Natural killer cell (primary cell): ENCODE data around the gene DLGAP4. TPM values are rescaled to one million over a fixed set of nuclear protein-coding genes. Genes with fewer than 3 reads are reported as not detected.

ENCODE experiments used
- ATAC-seq, 3 donors: fragments of 150-1000 bp in 2 of 3; fragments of 200-7000 bp in 1 of 3; cut with Tn5 transposase; 1 replicate in 1 of 3; 2 replicates in 2 of 3; pipeline ENCODE4 v1.10.0; 2021; ENCODE audit warnings: mild to moderate bottlenecking in 2 of 3, moderate library complexity in 2 of 3
- DNase-seq, 2 donors: peaks; one replicate each; pipeline versions ENCODE4 v3.0.0 to v3.0.0-alpha.2; 2013 to 2021; ENCODE audit warnings: mixed read lengths in 1 of 2
- H3K27ac ChIP-seq: one replicate; pipeline ENCODE4 v1.5.1; 2013; ENCODE audit warnings: mild to moderate bottlenecking, low read length
- H3K27me3 ChIP-seq: one replicate; pipeline ENCODE4 v1.6.1; 2013; ENCODE audit warnings: low read length; ENCODE audit not compliant: control insufficient read depth, insufficient read depth
- H3K36me3 ChIP-seq: one replicate; pipeline ENCODE4 v1.6.1; 2013; ENCODE audit warnings: low read length; ENCODE audit not compliant: control insufficient read depth, insufficient read depth
- H3K4me1 ChIP-seq: one replicate; pipeline ENCODE4 v1.6.1; 2013; ENCODE audit warnings: low read length; ENCODE audit not compliant: control insufficient read depth, insufficient read depth
- H3K4me3 ChIP-seq: one replicate; pipeline ENCODE4 v1.5.1; 2013; ENCODE audit warnings: low read length
- H3K9me3 ChIP-seq: one replicate; pipeline ENCODE4 v1.6.1; 2013; ENCODE audit warnings: low read length; ENCODE audit not compliant: control insufficient read depth, insufficient read depth
- H3K27ac Mint-ChIP-seq, 2 donors: one replicate each; pipeline ENCODE4 v1.8.0; 2022; ENCODE audit warnings: mild to moderate bottlenecking in 2 of 2, mixed read lengths in 2 of 2, moderate library complexity in 1 of 2
- H3K27me3 Mint-ChIP-seq, 2 donors: one replicate each; pipeline ENCODE4 v1.8.0; 2022; ENCODE audit warnings: low read depth in 2 of 2, mixed read lengths in 2 of 2
- H3K36me3 Mint-ChIP-seq: one replicate; pipeline ENCODE4 v1.8.0; 2022; ENCODE audit warnings: mixed read lengths
- H3K4me1 Mint-ChIP-seq, 2 donors: one replicate each; pipeline ENCODE4 v1.8.0; 2022; ENCODE audit warnings: mixed read lengths in 2 of 2
- H3K4me3 Mint-ChIP-seq: one replicate; pipeline ENCODE4 v1.8.0; 2022; ENCODE audit warnings: mild to moderate bottlenecking, moderate library complexity, mixed read lengths
- H3K9me3 Mint-ChIP-seq, 2 donors: one replicate each; pipeline ENCODE4 v1.8.0; 2022; ENCODE audit warnings: mixed read lengths in 2 of 2
- WGBS: methylation state at CpG from one replicate; pipeline ENCODE4 v1.1.7; 2013; ENCODE audit warnings: missing lambda C conversion rate; ENCODE audit not compliant: insufficient coverage; 5-methylcytosine and 5-hydroxymethylcytosine counted together
- intact Hi-C: fragments of 100-400 bp; cut with micrococcal nuclease; formaldehyde crosslinking; loops from one replicate; pipeline ENCODE4 v1.14.2; 2022
- total RNA-seq, 4 donors: library from RNA; stranded (reverse); fragments of 120-200 nt in 1 of 4; gene quantifications; one replicate each; pipeline versions ENCODE4 v1.2.3 to v1.2.4, GENCODE V29; 2013 to 2022
- TF ChIP-seq, protein P1 (sequence below): fragments of 200-600 bp; IDR thresholded peaks from one replicate; pipeline ENCODE4 v1.8.0; 2022; ENCODE audit warnings: antibody characterized with exemption

DLGAP4 gene
- total RNA-seq, 3 donors from 2014 or later (not counting 1 experiment from before 2014, with no cell fraction given), result 47.9 to 51.6 (median 51.2) TPM

DNA sequence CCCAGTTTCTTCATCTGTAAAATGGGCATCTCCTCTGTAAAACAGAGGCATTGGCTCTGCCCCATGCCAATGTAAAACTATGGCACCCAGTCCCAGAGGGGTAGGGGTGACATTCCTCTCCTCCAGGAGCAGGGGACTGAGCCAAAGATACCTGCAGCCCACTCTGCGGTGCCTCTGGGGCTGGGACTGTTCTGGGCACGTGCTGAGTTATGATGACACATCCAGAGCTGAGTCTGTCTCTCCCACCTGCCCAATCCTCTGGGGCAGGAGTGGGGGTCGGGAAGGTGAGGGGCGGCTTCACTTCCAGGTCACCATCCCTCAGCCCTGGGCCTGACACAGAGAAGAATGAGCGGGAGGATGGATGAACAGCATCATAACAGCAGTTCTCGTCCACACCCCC, 40.0 kb upstream of the DLGAP4 start:
- DNase-seq, result no peak
- WGBS, result 90% methylated on average over 5 of the region's 6 CpGs
- Mint-ChIP-seq H3K9me3 (no peaks in the 10 kb centered on the region), H3K4me1 (no peaks in the 10 kb centered on the region), H3K27me3 (no peaks in the 10 kb centered on the region), H3K27ac (no peak overlapping the region), H3K36me3 (no peaks in the 10 kb centered on the region), H3K4me3 (no peak overlapping the region)
- intact Hi-C loops, result no loop called here
- Histone ChIP-seq H3K36me3 (no peaks in the 10 kb centered on the region), H3K4me3 (no peak overlapping the region), H3K27me3 (no peaks in the 10 kb centered on the region), H3K27ac (no peak overlapping the region), H3K9me3 (no peaks in the 10 kb centered on the region), H3K4me1 (no peaks in the 10 kb centered on the region)
- ATAC-seq, result no peak
- TF ChIP-seq, protein P1, sequence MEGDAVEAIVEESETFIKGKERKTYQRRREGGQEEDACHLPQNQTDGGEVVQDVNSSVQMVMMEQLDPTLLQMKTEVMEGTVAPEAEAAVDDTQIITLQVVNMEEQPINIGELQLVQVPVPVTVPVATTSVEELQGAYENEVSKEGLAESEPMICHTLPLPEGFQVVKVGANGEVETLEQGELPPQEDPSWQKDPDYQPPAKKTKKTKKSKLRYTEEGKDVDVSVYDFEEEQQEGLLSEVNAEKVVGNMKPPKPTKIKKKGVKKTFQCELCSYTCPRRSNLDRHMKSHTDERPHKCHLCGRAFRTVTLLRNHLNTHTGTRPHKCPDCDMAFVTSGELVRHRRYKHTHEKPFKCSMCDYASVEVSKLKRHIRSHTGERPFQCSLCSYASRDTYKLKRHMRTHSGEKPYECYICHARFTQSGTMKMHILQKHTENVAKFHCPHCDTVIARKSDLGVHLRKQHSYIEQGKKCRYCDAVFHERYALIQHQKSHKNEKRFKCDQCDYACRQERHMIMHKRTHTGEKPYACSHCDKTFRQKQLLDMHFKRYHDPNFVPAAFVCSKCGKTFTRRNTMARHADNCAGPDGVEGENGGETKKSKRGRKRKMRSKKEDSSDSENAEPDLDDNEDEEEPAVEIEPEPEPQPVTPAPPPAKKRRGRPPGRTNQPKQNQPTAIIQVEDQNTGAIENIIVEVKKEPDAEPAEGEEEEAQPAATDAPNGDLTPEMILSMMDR, result no peak

DNA sequence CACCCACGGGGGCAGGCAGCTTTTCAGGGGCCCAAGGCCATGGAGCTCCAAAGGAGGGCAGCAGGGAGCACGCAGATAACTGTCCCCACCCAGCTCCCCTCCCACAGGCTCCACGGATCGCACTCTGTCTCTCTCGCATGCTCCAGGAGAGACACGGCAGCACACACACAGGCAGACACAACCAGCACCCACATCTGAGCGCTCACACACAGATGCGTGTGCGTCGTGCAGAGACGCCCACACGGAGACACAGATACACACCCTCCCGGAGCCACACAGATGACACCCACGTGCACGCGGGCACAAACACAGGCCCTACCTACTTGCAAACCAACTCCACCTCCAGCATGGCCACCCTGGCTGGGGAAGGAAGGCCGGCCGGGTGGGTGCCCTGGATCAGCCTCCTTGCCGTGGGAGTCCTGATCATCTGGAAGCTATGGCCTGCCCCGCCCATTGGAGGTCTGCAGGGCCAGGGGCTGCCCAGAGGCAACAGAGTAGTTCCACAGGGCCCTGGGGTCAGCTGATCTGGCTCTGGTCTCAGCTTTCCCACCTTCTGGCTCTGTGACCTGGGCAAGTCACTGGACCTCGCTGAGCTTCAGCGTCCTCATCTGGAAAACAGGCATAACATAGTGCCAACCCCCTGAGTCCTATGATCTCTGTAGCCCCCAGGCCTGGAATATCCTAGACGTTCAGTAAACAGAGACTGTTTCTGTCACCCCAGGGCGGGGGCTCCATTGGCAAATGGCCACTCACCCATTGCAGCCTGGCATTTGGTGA, 38.3 kb upstream of the DLGAP4 start:
- intact Hi-C loops, result no loop called here
- Mint-ChIP-seq H3K4me1 (no peaks in the 10 kb centered on the region), H3K9me3 (no peaks in the 10 kb centered on the region), H3K27me3 (no peaks in the 10 kb centered on the region), H3K36me3 (no peaks in the 10 kb centered on the region), H3K4me3 (no peak overlapping the region), H3K27ac (no peak overlapping the region)
- TF ChIP-seq, protein P1, result no peak
- Histone ChIP-seq H3K36me3 (no peaks in the 10 kb centered on the region), H3K27me3 (no peaks in the 10 kb centered on the region), H3K9me3 (no peaks in the 10 kb centered on the region), H3K27ac (no peak overlapping the region), H3K4me1 (no peaks in the 10 kb centered on the region), H3K4me3 (no peak overlapping the region)
- DNase-seq, result no peak
- WGBS, result 86% methylated on average over 24 of the region's 24 CpGs
- no peak for ATAC-seq

DNA sequence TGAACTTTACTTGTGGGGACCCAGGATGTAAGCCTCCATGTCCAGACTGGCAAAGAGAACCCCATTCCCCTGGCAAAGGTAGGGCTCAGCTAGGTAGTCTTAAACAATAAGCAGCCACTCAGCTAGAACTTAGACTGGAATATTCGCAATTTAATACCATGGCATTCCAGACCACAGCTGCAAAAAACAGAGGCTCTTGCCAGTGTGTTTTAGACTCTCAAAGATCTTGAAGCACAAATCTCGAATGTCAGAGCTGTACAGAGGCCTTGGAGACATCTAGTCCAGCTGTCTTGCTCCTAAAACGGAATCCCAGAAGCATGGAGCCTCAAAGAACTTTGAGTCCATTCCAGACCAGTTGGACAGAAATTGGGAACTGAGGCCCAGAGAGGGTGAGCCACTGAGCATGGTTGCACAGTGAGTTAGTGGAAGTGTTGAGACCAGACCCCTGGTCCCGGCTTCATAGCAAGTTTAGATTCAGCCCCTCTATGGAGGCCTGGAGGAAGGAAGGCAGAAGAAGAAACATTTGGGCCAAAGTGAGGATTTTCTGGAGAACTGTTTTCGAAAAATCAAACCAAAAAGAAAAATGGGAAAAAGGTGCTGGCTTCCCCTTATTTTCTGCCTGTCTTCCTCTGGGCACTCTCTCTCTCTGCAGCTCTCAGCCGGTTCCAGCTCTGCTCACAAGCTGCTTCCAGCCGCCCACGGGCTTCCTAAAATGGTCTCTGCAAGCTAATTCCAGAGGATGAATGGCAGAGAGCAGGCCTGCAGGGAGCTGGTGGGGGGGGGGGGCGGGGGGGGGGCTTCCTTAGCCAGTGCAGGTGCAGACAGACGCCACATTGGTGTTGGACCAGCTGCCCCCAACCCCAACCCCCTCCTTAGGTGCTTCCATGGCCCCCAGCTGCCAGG, 37.4 kb upstream of the DLGAP4 start:
- Mint-ChIP-seq H3K36me3 (no peaks in the 10 kb centered on the region), H3K27ac (no peak overlapping the region), H3K4me3 (no peak overlapping the region), H3K27me3 (no peaks in the 10 kb centered on the region), H3K4me1 (no peaks in the 10 kb centered on the region), H3K9me3 (no peaks in the 10 kb centered on the region)
- H3K36me3 ChIP-seq, result no peaks in the 10 kb centered on the region
- TF ChIP-seq, protein P1, result no peak
- no peaks in the 10 kb centered on the region for H3K4me1 ChIP-seq
- 78% methylated on average over 6 of the region's 10 CpGs for WGBS
- H3K27me3 ChIP-seq, result no peaks in the 10 kb centered on the region
- intact Hi-C loops, result no loop called here
- DNase-seq (no peak), ATAC-seq (no peak)
- H3K27ac ChIP-seq, result no peak overlapping the region
- H3K9me3 ChIP-seq, result no peaks in the 10 kb centered on the region
- H3K4me3 ChIP-seq, result no peak overlapping the region
